Astrocyte of the cerebellum (primary cell): ENCODE measurements around the gene ZNF335.

ENCODE experiments used
- DNase-seq: peaks from one replicate; pipeline ENCODE4 v3.0.0-alpha.2; 2011; ENCODE audit warnings: low read depth
- H3K4me3 ChIP-seq: 2 replicates; pipeline ENCODE4 v1.5.1; 2011; ENCODE audit warnings: mild to moderate bottlenecking, low read depth, low read length, moderate library complexity
- in situ Hi-C: cut with HindIII; loops from 2 replicates; pipeline ENCODE4 v1.10.0; 2017; ENCODE audit warnings: low sequenced_read_pairs
- TF ChIP-seq, protein P1 (sequence below): IDR thresholded peaks from 2 replicates; pipeline ENCODE4 v1.5.1; 2012; ENCODE audit warnings: low read length, low read depth, moderate library complexity, mild to moderate bottlenecking; ENCODE audit errors: missing control alignments

Gene ZNF335

DNA sequence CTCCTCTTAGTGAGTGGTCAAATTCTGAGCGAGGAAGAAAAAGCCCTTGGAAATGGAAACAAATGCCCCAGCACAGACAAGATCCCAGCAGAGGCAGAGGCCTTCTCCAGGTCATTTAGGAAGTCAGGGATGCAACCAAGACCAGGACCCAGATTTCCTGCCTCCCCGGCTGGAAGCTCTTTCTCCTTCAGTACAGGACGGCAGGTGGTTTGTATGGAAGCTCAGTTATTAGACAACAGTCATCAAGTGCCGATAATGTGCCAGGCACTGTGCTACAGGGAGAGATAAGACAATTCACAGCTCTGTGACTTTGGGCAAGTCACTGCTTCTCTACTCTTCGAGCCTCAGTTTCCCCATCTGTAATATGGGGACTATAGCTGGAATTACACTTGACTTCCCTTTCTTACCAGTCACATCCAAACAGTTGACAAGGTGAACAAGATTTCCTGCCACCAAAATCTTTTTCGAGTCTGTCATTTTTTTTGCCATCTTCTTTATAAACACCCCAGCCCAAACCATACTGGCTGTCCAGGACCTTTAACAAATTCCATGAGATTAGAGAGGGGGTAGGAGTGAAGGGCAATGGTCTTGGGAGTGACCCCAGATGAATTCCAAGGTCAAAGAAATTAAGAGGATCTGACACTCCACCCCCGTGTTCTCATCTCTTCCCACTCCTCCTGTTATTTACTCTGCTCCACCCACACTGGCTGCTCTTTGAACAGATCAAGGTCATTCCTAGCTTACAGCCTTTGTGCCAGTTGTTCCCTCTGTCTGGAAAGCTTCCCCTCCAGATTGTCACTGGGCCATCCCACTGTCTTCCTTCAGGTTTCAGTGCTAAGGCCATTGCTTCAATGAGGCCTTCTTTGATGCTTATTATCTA lies 42.8 kb upstream of the ZNF335 start:
- DNase-seq = no peak
- in situ Hi-C loops = no loop called here
- TF ChIP-seq, protein P1, sequence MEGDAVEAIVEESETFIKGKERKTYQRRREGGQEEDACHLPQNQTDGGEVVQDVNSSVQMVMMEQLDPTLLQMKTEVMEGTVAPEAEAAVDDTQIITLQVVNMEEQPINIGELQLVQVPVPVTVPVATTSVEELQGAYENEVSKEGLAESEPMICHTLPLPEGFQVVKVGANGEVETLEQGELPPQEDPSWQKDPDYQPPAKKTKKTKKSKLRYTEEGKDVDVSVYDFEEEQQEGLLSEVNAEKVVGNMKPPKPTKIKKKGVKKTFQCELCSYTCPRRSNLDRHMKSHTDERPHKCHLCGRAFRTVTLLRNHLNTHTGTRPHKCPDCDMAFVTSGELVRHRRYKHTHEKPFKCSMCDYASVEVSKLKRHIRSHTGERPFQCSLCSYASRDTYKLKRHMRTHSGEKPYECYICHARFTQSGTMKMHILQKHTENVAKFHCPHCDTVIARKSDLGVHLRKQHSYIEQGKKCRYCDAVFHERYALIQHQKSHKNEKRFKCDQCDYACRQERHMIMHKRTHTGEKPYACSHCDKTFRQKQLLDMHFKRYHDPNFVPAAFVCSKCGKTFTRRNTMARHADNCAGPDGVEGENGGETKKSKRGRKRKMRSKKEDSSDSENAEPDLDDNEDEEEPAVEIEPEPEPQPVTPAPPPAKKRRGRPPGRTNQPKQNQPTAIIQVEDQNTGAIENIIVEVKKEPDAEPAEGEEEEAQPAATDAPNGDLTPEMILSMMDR = no peak
- H3K4me3 ChIP-seq = no peak overlapping the region

DNA sequence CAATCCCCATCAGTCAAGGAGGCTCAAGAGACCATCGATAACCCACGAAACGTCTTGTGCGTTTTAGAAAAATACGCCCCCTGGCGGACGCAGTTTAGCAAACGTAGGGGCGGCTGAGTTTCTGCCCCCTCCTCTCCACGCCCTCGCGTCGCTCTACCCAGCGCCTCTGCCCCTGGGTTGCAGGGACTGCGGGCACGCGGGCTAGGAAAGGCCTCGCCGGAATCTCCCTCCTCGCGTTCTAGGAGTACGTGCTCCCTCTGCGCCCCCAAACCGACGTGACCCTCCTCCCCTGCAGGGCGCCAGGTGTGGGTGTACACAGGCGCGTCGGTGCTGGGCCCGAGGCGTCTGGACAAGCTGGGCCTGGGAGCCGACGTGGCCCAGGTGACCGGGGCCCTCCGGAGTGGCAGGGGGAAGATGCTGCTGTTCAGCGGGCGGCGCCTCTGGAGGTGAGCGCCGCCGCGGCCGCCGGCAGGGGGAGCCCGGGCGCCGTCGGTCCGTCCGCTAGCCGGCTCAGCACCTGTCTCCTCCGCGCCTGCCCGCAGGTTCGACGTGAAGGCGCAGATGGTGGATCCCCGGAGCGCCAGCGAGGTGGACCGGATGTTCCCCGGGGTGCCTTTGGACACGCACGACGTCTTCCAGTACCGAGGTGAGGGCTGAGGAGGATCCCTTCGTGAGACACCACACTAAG lies 42.0 kb upstream of the ZNF335 start:
- DNase-seq = no peak
- no peak overlapping the region for H3K4me3 ChIP-seq
- TF ChIP-seq, protein P1 = peak; percentile 58
- in situ Hi-C loops = no loop called here

DNA sequence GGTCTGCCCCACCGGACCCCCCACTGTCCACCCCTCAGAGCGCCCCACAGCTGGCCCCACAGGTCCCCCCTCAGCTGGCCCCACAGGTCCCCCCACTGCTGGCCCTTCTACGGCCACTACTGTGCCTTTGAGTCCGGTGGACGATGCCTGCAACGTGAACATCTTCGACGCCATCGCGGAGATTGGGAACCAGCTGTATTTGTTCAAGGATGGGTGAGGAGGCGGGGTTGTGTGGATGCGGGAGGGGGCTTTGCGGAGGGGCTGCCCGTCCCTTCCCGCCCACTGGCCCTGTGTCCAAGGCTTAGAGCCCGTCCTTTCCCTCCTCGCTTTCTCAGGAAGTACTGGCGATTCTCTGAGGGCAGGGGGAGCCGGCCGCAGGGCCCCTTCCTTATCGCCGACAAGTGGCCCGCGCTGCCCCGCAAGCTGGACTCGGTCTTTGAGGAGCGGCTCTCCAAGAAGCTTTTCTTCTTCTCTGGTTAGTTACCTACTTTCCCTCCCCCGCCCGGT lies 41.4 kb upstream of the ZNF335 start:
- DNase-seq = no peak
- in situ Hi-C loops = no loop called here
- TF ChIP-seq, protein P1 = no peak
- H3K4me3 ChIP-seq = no peak overlapping the region

DNA sequence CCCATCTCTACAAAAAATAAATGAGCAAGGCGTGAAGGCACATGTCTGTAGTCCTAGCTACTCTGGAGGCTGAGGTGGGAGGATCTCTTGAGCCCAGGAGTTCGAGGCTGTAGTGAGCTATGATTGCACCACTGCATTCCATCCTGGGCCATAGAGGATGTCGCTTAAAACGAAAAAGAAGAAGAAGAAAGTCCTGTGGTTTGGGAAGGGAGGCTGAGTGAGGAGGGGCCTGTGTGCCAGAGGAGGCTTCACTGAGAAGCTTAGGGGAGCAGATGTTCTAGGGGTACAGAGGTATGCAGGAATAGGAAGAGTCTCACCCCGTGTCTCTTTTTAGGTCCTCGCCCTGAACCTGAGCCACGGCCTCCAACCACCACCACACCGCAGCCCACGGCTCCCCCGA lies 40.9 kb upstream of the ZNF335 start:
- in situ Hi-C loops = no loop called here
- TF ChIP-seq, protein P1 = no peak
- DNase-seq = no peak
- H3K4me3 ChIP-seq = no peak overlapping the region

DNA sequence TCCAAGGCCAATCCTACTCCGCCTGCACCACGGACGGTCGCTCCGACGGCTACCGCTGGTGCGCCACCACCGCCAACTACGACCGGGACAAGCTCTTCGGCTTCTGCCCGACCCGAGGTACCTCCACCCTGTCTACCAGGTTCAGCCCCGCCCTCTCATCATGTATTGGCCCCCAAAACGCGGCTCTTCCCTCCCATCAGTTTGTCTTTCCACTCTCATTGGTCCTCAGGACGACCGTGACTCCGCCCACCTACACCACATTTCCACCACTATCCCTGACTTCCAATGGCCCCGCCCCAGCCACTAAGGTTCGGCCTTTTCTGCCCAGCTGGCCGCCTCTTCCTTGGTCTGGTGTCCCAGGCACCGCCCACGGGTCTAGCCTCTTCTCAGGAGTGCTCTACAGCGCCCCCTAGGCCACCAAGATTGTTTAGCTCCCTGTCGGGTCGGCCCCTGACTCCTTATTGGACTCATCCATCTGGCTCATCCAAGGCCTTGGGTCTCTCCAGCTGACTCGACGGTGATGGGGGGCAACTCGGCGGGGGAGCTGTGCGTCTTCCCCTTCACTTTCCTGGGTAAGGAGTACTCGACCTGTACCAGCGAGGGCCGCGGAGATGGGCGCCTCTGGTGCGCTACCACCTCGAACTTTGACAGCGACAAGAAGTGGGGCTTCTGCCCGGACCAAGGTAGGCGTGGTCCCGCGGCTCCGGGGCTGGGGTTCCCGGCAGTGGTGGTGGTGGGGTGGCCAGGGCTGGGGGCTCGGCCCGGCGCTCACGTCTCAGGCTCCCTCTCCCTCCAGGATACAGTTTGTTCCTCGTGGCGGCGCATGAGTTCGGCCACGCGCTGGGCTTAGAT lies 39.9 kb upstream of the ZNF335 start:
- DNase-seq = no peak
- in situ Hi-C loops = no loop called here
- TF ChIP-seq, protein P1 = peak; percentile 16
- no peak overlapping the region for H3K4me3 ChIP-seq
